K562 treated with DMSO at 1 percent for 4 hours (cell line): ENCODE results near the gene RPL12. TPM values are rescaled to one million over a fixed set of nuclear protein-coding genes. Genes with fewer than 3 reads are reported as not detected.

Experiments used
- total RNA-seq: library from RNA; unstranded; fragments of 300-600 nt; gene quantifications from 2 replicates; pipeline ENCODE4 v1.2.3, GENCODE V29; 2022; ENCODE audit not compliant: insufficient read depth

Gene RPL12
- 5,332 and 5,686 TPM in 2 replicates for total RNA-seq

GRCh38 chr9:127450830-127451607 lies at the start of gene RPL12, which contains the start of gene LRSAM1:
RPL12 (minus strand) TSS chr9:127451406; CDS start chr9:127451317, 89 bp downstream.
LRSAM1 (plus strand) TSS chr9:127451510; CDS start chr9:127454528, 3,018 bp downstream.

GRCh38 chr9:127423934-127424675 lies 27.1 kb downstream of the RPL12 start, which contains the start of gene ZNF79:
ZNF79 (plus strand) TSS chr9:127424382; CDS start chr9:127424788, 406 bp downstream.

Other genes starting within 250 kb of the RPL12 start
- gene GARNL3, start 186.6 kb downstream of the RPL12 start, total RNA-seq, result 0.34 TPM in 1 of 2 replicates, not detected in the other
- gene SLC2A8, start 54.2 kb downstream of the RPL12 start, total RNA-seq, result 6.4 and 7.5 TPM in 2 replicates
- gene ZNF79, start 27.0 kb downstream of the RPL12 start, total RNA-seq, result 3.2 and 4.7 TPM in 2 replicates
- 13.3 and 14.2 TPM in 2 replicates for gene LRSAM1, start 104 bp upstream of the RPL12 start, total RNA-seq
- 33.0 and 34.5 TPM in 2 replicates for gene STXBP1, start 160.9 kb upstream of the RPL12 start, total RNA-seq